ENCODE measurements around the gene RPN2. TPM values are rescaled to one million over a fixed set of nuclear protein-coding genes. Genes with fewer than 3 reads are reported as not detected.

Gene RPN2
- total and polyA plus RNA-seq, 2 donors (not counting 3 experiments of a cell fraction or from before 2014, with no cell fraction given), result 283 to 530 TPM

- H3K27ac ChIP-seq (ENCODE audit: insufficient read depth, low read depth, low read length), result no peak overlapping the region
- CTCF ChIA-PET, result interaction anchor here (2.4 kb wide), 1 partner anchor 42 kb away, joined by 10 read pairs; no protein-coding TSS in a partner anchor
- no peak overlapping the region for H3K4me3 ChIP-seq (replicated peaks in 1 of 3; ENCODE audit: insufficient read depth in 1 of 3, low read depth in 1 of 3, low read length in 3 of 3)
- no peak for DNase-seq (ENCODE audit: low read depth, low spot score)
- no peak overlapping the region for H2AFZ ChIP-seq (ENCODE audit: low read depth, low read length)
- H3K36me3 ChIP-seq (ENCODE audit: control insufficient read depth in 2 of 2, extremely low read depth in 1 of 2, insufficient read depth in 2 of 2, low read length in 2 of 2), result peaks cover 38 to 40% of the 10 kb centered on the region in 2 experiments
- TF ChIP-seq MAX (IDR thresholded peaks at IDR 0.05; ENCODE audit: insufficient read depth, insufficient read length) (no peak), CTCF (IDR thresholded peaks at IDR 0.05; ENCODE audit: extremely low read depth in 1 of 2, insufficient read depth in 1 of 2, low read depth in 1 of 2, low read length in 2 of 2) (no peak), GATA2 (IDR thresholded peaks at IDR 0.05; ENCODE audit: insufficient read depth, insufficient read length, low read depth, low read length) (no peak), MYC (IDR thresholded peaks at IDR 0.05; ENCODE audit: low read depth, low read length) (no peak), JUN (IDR thresholded peaks at IDR 0.05; ENCODE audit: borderline replicate concordance, insufficient read depth, insufficient read length, low read depth) (no peak), POLR2A (IDR thresholded peaks at IDR 0.05; ENCODE audit: low read depth, low read length) (no peak), POLR2AphosphoS5 (IDR thresholded peaks at IDR 0.05; ENCODE audit: insufficient read depth, low read depth, low read length) (no peak), EZH2 (IDR thresholded peaks at IDR 0.05; ENCODE audit: borderline replicate concordance, low read depth, low read length, severe bottlenecking) (no peak)
- intact Hi-C loops (cut with micrococcal nuclease) (no loop called here), dilution Hi-C loops (cut with MboI; ENCODE audit: extremely low pct_ligation_motif_present, low sequenced_read_pairs) (no loop called here)
- H3K79me2 ChIP-seq (ENCODE audit: control insufficient read depth, insufficient read depth, low read length), result no peaks in the 10 kb centered on the region
- no peaks in the 10 kb centered on the region for H3K27me3 ChIP-seq (ENCODE audit: control insufficient read depth in 2 of 2, insufficient read depth in 2 of 2, low read length in 2 of 2)
- FAIRE-seq, result no peak
- no peaks in the 10 kb centered on the region for H4K20me1 ChIP-seq (replicated peaks; ENCODE audit: control insufficient read depth, extremely low read depth, insufficient read depth, low read length)
- H3K9me1 ChIP-seq (replicated peaks; ENCODE audit: control insufficient read depth, extremely low read depth, insufficient read depth, low read length), result no peaks in the 10 kb centered on the region
- no peak overlapping the region for H3K4me2 ChIP-seq (ENCODE audit: insufficient read depth, low read length)
- H3K4me1 ChIP-seq (ENCODE audit: control insufficient read depth, extremely low read depth, insufficient read depth, low read length), result no peaks in the 10 kb centered on the region
- H3K9me3 ChIP-seq (replicated peaks; ENCODE audit: control insufficient read depth, insufficient read depth, low read length), result no peaks in the 10 kb centered on the region
- H3K9ac ChIP-seq (replicated peaks; ENCODE audit: extremely low read depth, insufficient read depth, low read length), result no peak overlapping the region
- BruUV-seq (replicated peaks), result no TSS peak
- POLR2A ChIA-PET, result no interaction called here
These were observed 58.5 kb downstream of the RPN2 start for GRCh38 chr20:37237656-37238055.
